Neuronal stem cell (in vitro differentiated cells): ENCODE measurements around the gene SH3GL1.
A peak's percentile ranks its signal among the peaks of the same experiment; 100 is the strongest.

Experiments
- DNase-seq: peaks from one replicate; pipeline ENCODE4 v3.0.0-alpha.2; 2013; ENCODE audit warnings: low spot score
- H2AFZ ChIP-seq: one replicate; pipeline ENCODE4 v1.6.1; 2013; ENCODE audit warnings: mild to moderate bottlenecking, low read length, inconsistent platforms
- H2AK5ac ChIP-seq: 2 replicates; pipeline ENCODE4 v1.6.1; 2013; ENCODE audit warnings: low read depth, mild to moderate bottlenecking, inconsistent platforms, low read length, moderate library complexity, mixed read lengths
- H2BK120ac ChIP-seq: 2 replicates; pipeline ENCODE4 v1.6.1; 2013; ENCODE audit warnings: low read depth, mild to moderate bottlenecking, inconsistent platforms, low read length, moderate library complexity, mixed read lengths
- H2BK12ac ChIP-seq: one replicate; pipeline ENCODE4 v1.6.1; 2013; ENCODE audit warnings: low read length, inconsistent platforms
- H2BK15ac ChIP-seq: 2 replicates; pipeline ENCODE4 v1.6.1; 2013; ENCODE audit warnings: mild to moderate bottlenecking, low read length, inconsistent platforms, mixed read lengths
- H2BK5ac ChIP-seq: one replicate; pipeline ENCODE4 v1.6.1; 2013; ENCODE audit warnings: inconsistent platforms, mild to moderate bottlenecking, low read length, moderate library complexity
- H3K14ac ChIP-seq: one replicate; pipeline ENCODE4 v1.6.1; 2013; ENCODE audit warnings: low read length, inconsistent platforms
- H3K18ac ChIP-seq: 2 replicates; pipeline ENCODE4 v1.6.1; 2013; ENCODE audit warnings: low read length, inconsistent platforms
- H3K23ac ChIP-seq: 2 replicates; pipeline ENCODE4 v1.6.1; 2013; ENCODE audit warnings: low read depth, mild to moderate bottlenecking, mixed read lengths, low read length, inconsistent platforms; ENCODE audit not compliant: poor library complexity
- H3K27ac ChIP-seq: replicated peaks from 3 replicates; pipeline ENCODE4 v1.5.1; 2013; ENCODE audit warnings: low read length, inconsistent platforms
- H3K27me3 ChIP-seq, 3 experiments: 2 replicates each; pipeline ENCODE4 v1.6.1; 2013; ENCODE audit warnings: low read length in 3 of 3, mild to moderate bottlenecking in 2 of 3, inconsistent platforms in 1 of 3, low read depth in 1 of 3, mixed read lengths in 1 of 3, moderate library complexity in 1 of 3; ENCODE audit not compliant: control insufficient read depth in 3 of 3, insufficient read depth in 3 of 3
- H3K36me3 ChIP-seq, 2 donors: replicated peaks in 1 of 2; 2 replicates each; pipeline ENCODE4 v1.6.1; 2013; ENCODE audit warnings: low read length in 2 of 2; ENCODE audit not compliant: control insufficient read depth in 2 of 2, insufficient read depth in 2 of 2
- H3K4ac ChIP-seq: 2 replicates; pipeline ENCODE4 v1.6.1; 2013; ENCODE audit warnings: inconsistent platforms, mild to moderate bottlenecking, low read length, moderate library complexity
- H3K4me1 ChIP-seq, 2 donors: 1 replicate in 1 of 2; 2 replicates in 1 of 2; pipeline ENCODE4 v1.6.1; 2013; ENCODE audit warnings: low read length in 2 of 2, low read depth in 1 of 2; ENCODE audit not compliant: control insufficient read depth in 2 of 2, insufficient read depth in 1 of 2
- H3K4me2 ChIP-seq: one replicate; pipeline ENCODE4 v1.6.1; 2013; ENCODE audit warnings: mild to moderate bottlenecking, low read length, inconsistent platforms; ENCODE audit not compliant: insufficient read depth, poor library complexity, severe bottlenecking
- H3K4me3 ChIP-seq, 2 donors: 2 replicates each; pipeline ENCODE4 v1.5.1; 2013; ENCODE audit warnings: low read length in 2 of 2, mild to moderate bottlenecking in 2 of 2, inconsistent platforms in 1 of 2, moderate library complexity in 1 of 2
- H3K79me1 ChIP-seq: one replicate; pipeline ENCODE4 v1.6.1; 2013; ENCODE audit warnings: low read depth, mild to moderate bottlenecking, inconsistent platforms, low read length, moderate library complexity
- H3K9ac ChIP-seq: one replicate; pipeline ENCODE4 v1.6.1; 2013; ENCODE audit warnings: mild to moderate bottlenecking, low read depth, low read length, inconsistent platforms; ENCODE audit not compliant: poor library complexity
- H3K9me3 ChIP-seq, 2 donors: replicated peaks in 1 of 2; 2 replicates each; pipeline versions ENCODE3 to v1.6.1; 2013; ENCODE audit warnings: low read length in 2 of 2, mild to moderate bottlenecking in 2 of 2, inconsistent platforms in 1 of 2, low read depth in 1 of 2, mixed read lengths in 1 of 2, moderate library complexity in 1 of 2; ENCODE audit not compliant: control insufficient read depth in 2 of 2, insufficient read depth in 1 of 2
- H4K8ac ChIP-seq: one replicate; pipeline ENCODE4 v1.6.1; 2013; ENCODE audit warnings: low read depth, mild to moderate bottlenecking, inconsistent platforms, low read length, moderate library complexity
- H4K91ac ChIP-seq: one replicate; pipeline ENCODE4 v1.6.1; 2013; ENCODE audit warnings: low read length, low read depth, mild to moderate bottlenecking, inconsistent platforms; ENCODE audit not compliant: poor library complexity
- WGBS, 2 donors: extraction: QIAGEN DNeasy Blood & Tissue Kit; methylation state at CpG; one replicate each; pipeline ENCODE4 v1.1.7; 2013; ENCODE audit warnings: missing lambda C conversion rate in 2 of 2, mixed read lengths in 1 of 2; ENCODE audit not compliant: insufficient read length in 2 of 2, insufficient replicate concordance in 1 of 2; ENCODE audit errors: extremely low coverage in 2 of 2; 5-methylcytosine and 5-hydroxymethylcytosine counted together

SH3GL1 gene

GRCh38 chr19:4396949-4397783, 3.2 kb downstream of the SH3GL1 start:
- no peak overlapping the region for H3K23ac ChIP-seq
- no peaks in the 10 kb centered on the region for H3K9me3 ChIP-seq
- H3K18ac ChIP-seq, result no peak overlapping the region
- no peak overlapping the region for H2AFZ ChIP-seq
- H3K27me3 ChIP-seq, result no peaks in the 10 kb centered on the region
- H3K4me3 ChIP-seq, result no peak overlapping the region
- H3K36me3 ChIP-seq, result peaks cover 0 to 29% of the 10 kb centered on the region in 2 donors
- peaks cover 17 to 27% of the 10 kb centered on the region in 2 donors for H3K4me1 ChIP-seq
- no peak overlapping the region for H3K9ac ChIP-seq
- H2BK5ac ChIP-seq, result no peak overlapping the region
- H2BK12ac ChIP-seq, result no peak overlapping the region
- H3K27ac ChIP-seq, result no peak overlapping the region
- H4K91ac ChIP-seq, result no peak overlapping the region
- no CpG with 5 or more reads among the region's 15 CpGs for WGBS, 2 donors
- no peak overlapping the region for H3K4ac ChIP-seq
- H2BK15ac ChIP-seq, result no peak overlapping the region
- H2BK120ac ChIP-seq, result no peak overlapping the region
- peaks cover 7% of the 10 kb centered on the region for H3K79me1 ChIP-seq
- no peak for DNase-seq
- no peak overlapping the region for H4K8ac ChIP-seq
- no peak overlapping the region for H3K4me2 ChIP-seq
- no peak overlapping the region for H3K14ac ChIP-seq
- H2AK5ac ChIP-seq, result no peak overlapping the region

DNA sequence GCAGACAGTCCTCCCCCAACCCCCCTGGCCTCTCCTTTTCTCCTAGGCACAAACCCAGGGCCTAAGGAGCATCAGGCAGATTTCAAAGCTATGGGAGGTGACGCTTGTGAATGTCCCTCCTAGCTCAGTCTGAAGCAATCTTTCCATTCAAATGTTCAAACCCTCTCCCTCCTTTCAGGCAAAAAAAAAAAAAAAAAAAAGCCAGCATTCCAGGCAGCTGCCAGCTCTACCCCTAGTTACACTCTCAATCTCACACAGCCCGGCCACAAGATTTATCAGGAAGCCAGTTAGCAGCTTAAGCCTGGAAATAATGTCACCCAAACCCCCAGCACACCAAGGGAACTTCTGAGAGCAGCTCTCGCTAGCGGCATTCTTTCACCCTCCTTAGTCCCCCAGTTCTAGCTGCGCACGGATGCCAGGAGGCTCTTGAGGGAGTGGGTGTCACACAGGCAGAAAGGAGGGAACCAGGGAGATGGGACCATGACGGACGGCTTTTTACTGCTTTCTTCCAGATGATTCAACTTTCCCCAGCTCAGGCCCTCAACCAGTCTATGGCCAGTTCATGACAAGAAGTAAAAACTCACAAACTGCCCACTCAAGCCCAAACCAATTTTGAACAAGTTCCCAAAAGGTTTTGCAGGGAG, 6.3 kb downstream of the SH3GL1 start:
- H3K4me1 ChIP-seq, result peaks cover 40 to 50% of the 10 kb centered on the region in 2 donors

DNA sequence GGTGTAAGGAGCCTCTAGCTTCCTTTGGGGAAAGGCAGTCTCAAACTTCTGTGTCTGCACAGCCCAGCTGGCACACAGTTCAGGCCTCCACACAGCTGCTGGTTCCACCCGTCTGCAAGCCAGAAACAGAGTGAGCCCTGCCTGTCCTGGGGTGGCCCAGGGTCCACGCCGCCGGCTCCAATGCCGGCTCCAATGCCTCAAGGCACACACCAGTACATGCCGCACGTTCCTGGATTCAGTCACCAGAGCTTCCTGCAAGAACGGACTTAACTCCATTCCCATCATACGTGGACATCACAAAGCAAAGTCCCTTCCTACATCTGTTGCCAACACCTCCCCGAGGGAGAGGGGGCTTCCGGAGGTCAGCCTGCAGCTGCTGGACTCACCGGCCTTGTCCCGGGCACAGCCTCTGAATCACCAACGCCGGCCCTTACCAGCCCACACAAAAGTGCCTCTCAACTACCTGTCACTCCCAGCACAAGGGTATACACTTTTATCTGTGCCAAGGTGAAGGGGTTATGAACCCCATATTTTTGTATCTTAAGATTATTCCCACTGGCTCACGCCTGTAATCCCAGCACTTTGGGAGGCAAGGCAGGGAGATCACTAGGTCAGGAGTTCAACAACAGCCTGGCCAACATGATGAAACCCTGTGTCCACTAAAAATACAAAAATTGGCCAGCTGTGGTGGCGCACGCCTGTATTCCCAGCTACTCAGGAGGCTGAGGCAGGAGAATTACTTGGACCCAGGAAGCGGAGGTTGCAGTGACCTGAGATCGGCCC, 8.5 kb downstream of the SH3GL1 start:
- H3K9me3 ChIP-seq, result no peaks in the 10 kb centered on the region
- H3K9ac ChIP-seq, result peak overlapping the region; percentile 75
- H3K4ac ChIP-seq, result peak overlapping the region; percentile 78
- H3K14ac ChIP-seq, result no peak overlapping the region
- no peak for DNase-seq
- no peaks in the 10 kb centered on the region for H3K27me3 ChIP-seq
- H2BK15ac ChIP-seq, result peak overlapping the region; percentile 32
- WGBS, 2 donors, result no CpG with 5 or more reads among the region's 20 CpGs
- H2AK5ac ChIP-seq, result peak overlapping the region; percentile 71
- H3K4me2 ChIP-seq, result no peak overlapping the region
- H3K23ac ChIP-seq, result peak overlapping the region; percentile 3
- peaks cover 0 to 40% of the 10 kb centered on the region in 2 donors for H3K36me3 ChIP-seq
- H4K91ac ChIP-seq, result no peak overlapping the region
- H3K27ac ChIP-seq, result peak overlapping the region; percentile 97
- H2BK12ac ChIP-seq, result peak overlapping the region; percentile 3
- H2BK120ac ChIP-seq, result peak overlapping the region; percentile 10
- peaks cover 14% of the 10 kb centered on the region for H3K79me1 ChIP-seq
- peaks cover 47 to 56% of the 10 kb centered on the region in 2 donors for H3K4me1 ChIP-seq
- H2AFZ ChIP-seq, result no peak overlapping the region
- no peak overlapping the region for H4K8ac ChIP-seq
- H3K18ac ChIP-seq, result peak overlapping the region; percentile 44
- H3K4me3 ChIP-seq, result no peak overlapping the region
- H2BK5ac ChIP-seq, result peak overlapping the region; percentile 49

More for the DNA sequence above, 6.3 kb downstream of the SH3GL1 start:
- H2AFZ ChIP-seq, result no peak overlapping the region
- peak overlapping the region; percentile 94 for H3K27ac ChIP-seq
- no peak overlapping the region for H2BK15ac ChIP-seq
- H2BK120ac ChIP-seq, result no peak overlapping the region
- H3K4me2 ChIP-seq, result peak overlapping the region; percentile 46
- H4K8ac ChIP-seq, result no peak overlapping the region
- H3K18ac ChIP-seq, result peak overlapping the region; percentile 35
- peak overlapping the region; percentile 80 for H3K9ac ChIP-seq
- no peak overlapping the region for H2AK5ac ChIP-seq
- H3K4me3 ChIP-seq, result no peak overlapping the region
- peak overlapping the region; percentile 21 for H2BK5ac ChIP-seq
- no peak overlapping the region for H4K91ac ChIP-seq
- no peak overlapping the region for H3K4ac ChIP-seq
- WGBS, 2 donors, result no CpG with 5 or more reads among the region's 8 CpGs
- no peak overlapping the region for H3K23ac ChIP-seq
- H3K36me3 ChIP-seq, result peaks cover 0 to 41% of the 10 kb centered on the region in 2 donors
- no peak overlapping the region for H2BK12ac ChIP-seq
- H3K14ac ChIP-seq, result no peak overlapping the region
- no peak for DNase-seq
- no peaks in the 10 kb centered on the region for H3K27me3 ChIP-seq
- peaks cover 13% of the 10 kb centered on the region for H3K79me1 ChIP-seq
- H3K9me3 ChIP-seq, result no peaks in the 10 kb centered on the region
